Coronary artery (tissue), 2 donors: ENCODE measurements around the gene CHIC2.
A peak's percentile ranks its signal among the peaks of the same experiment; 100 is the strongest.

Source experiments
- DNase-seq: peaks from one replicate; pipeline ENCODE4 v3.0.0-alpha.2; 2017; ENCODE audit warnings: low spot score
- H3K27ac ChIP-seq, 2 donors: fragments of 200-600 bp; sonication (generic); one replicate each; pipeline ENCODE4 v1.5.1; 2016 to 2019
- H3K4me3 ChIP-seq: fragments of 200-600 bp; sonication (generic); 2 replicates; pipeline ENCODE4 v1.5.1; 2016; ENCODE audit warnings: mild to moderate bottlenecking, moderate library complexity
- CTCF ChIP-seq: fragments of 200-600 bp; sonication (generic); IDR thresholded peaks from one replicate; pipeline ENCODE4 v1.5.1; 2019; ENCODE audit warnings: antibody characterized with exemption

Gene CHIC2

GRCh38 chr4:54097152-54097551, 32.7 kb upstream of the CHIC2 start:
- no peak for DNase-seq
- no peak for TF ChIP-seq CTCF
- Histone ChIP-seq H3K27ac (no peak overlapping the region), H3K4me3 (no peak overlapping the region)

GRCh38 chr4:54096295-54096962, 32.0 kb upstream of the CHIC2 start:
- DNase-seq: no peak
- no peak for TF ChIP-seq CTCF

GRCh38 chr4:54095110-54095825, 30.9 kb upstream of the CHIC2 start:
- TF ChIP-seq CTCF: no peak
- DNase-seq: no peak
- Histone ChIP-seq H3K27ac (no peak overlapping the region), H3K4me3 (no peak overlapping the region)

More at GRCh38 chr4:54096295-54096962, 32.0 kb upstream of the CHIC2 start:
- H3K4me3 ChIP-seq: no peak overlapping the region
- no peak overlapping the region for H3K27ac ChIP-seq

- TF ChIP-seq CTCF: no peak
- DNase-seq: no peak
- Histone ChIP-seq H3K27ac (no peak overlapping the region), H3K4me3 (no peak overlapping the region)
Observed at GRCh38 chr4:54094451-54094850, 30.0 kb upstream of the CHIC2 start.

GRCh38 chr4:54093324-54094240, 29.2 kb upstream of the CHIC2 start:
- Histone ChIP-seq H3K27ac (no peak overlapping the region), H3K4me3 (no peak overlapping the region)
- TF ChIP-seq CTCF: no peak
- DNase-seq: no peak

- Histone ChIP-seq H3K4me3 (peak overlapping the region; percentile 76), H3K27ac (peak overlapping the region in 1 of 2 donors; percentile 54)
- no peak for DNase-seq
- TF ChIP-seq CTCF: no peak
Observed at GRCh38 chr4:54092405-54093323, 28.3 kb upstream of the CHIC2 start.
